Stimulated activated memory B cell treated with anti-CD40 and anti-IgM and Interleukin-4, amounts not matched to agents 10 μg/mL and 1 μg/mL and 100 μg/mL, for 72 hours (primary cell): Measurements from ENCODE around the gene GAPVD1.
"Not testable (repeated sequence)": the region's sequence is repeated elsewhere in the genome, so short reads cannot be mapped to it uniquely, and the experiment has no call there.

Source experiments
- ATAC-seq: fragments of 150-1000 bp; cut with Tn5 transposase; 2 replicates; pipeline ENCODE4 v1.10.0; 2021
- H3K27ac Mint-ChIP-seq: one replicate; pipeline ENCODE4 v1.8.0; 2022; ENCODE audit warnings: mild to moderate bottlenecking, mixed read lengths
- H3K27me3 Mint-ChIP-seq: one replicate; pipeline ENCODE4 v1.8.0; 2022; ENCODE audit warnings: mixed read lengths
- H3K36me3 Mint-ChIP-seq: one replicate; pipeline ENCODE4 v1.8.0; 2022; ENCODE audit warnings: mixed read lengths
- H3K4me1 Mint-ChIP-seq: one replicate; pipeline ENCODE4 v1.8.0; 2022; ENCODE audit warnings: mixed read lengths
- H3K4me3 Mint-ChIP-seq: one replicate; pipeline ENCODE4 v1.8.0; 2022; ENCODE audit warnings: mild to moderate bottlenecking, moderate library complexity, mixed read lengths
- H3K9me3 Mint-ChIP-seq: one replicate; pipeline ENCODE4 v1.8.0; 2022; ENCODE audit warnings: mixed read lengths

GAPVD1 gene, protein sequence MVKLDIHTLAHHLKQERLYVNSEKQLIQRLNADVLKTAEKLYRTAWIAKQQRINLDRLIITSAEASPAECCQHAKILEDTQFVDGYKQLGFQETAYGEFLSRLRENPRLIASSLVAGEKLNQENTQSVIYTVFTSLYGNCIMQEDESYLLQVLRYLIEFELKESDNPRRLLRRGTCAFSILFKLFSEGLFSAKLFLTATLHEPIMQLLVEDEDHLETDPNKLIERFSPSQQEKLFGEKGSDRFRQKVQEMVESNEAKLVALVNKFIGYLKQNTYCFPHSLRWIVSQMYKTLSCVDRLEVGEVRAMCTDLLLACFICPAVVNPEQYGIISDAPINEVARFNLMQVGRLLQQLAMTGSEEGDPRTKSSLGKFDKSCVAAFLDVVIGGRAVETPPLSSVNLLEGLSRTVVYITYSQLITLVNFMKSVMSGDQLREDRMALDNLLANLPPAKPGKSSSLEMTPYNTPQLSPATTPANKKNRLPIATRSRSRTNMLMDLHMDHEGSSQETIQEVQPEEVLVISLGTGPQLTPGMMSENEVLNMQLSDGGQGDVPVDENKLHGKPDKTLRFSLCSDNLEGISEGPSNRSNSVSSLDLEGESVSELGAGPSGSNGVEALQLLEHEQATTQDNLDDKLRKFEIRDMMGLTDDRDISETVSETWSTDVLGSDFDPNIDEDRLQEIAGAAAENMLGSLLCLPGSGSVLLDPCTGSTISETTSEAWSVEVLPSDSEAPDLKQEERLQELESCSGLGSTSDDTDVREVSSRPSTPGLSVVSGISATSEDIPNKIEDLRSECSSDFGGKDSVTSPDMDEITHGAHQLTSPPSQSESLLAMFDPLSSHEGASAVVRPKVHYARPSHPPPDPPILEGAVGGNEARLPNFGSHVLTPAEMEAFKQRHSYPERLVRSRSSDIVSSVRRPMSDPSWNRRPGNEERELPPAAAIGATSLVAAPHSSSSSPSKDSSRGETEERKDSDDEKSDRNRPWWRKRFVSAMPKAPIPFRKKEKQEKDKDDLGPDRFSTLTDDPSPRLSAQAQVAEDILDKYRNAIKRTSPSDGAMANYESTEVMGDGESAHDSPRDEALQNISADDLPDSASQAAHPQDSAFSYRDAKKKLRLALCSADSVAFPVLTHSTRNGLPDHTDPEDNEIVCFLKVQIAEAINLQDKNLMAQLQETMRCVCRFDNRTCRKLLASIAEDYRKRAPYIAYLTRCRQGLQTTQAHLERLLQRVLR (N-terminal part only)

DNA sequence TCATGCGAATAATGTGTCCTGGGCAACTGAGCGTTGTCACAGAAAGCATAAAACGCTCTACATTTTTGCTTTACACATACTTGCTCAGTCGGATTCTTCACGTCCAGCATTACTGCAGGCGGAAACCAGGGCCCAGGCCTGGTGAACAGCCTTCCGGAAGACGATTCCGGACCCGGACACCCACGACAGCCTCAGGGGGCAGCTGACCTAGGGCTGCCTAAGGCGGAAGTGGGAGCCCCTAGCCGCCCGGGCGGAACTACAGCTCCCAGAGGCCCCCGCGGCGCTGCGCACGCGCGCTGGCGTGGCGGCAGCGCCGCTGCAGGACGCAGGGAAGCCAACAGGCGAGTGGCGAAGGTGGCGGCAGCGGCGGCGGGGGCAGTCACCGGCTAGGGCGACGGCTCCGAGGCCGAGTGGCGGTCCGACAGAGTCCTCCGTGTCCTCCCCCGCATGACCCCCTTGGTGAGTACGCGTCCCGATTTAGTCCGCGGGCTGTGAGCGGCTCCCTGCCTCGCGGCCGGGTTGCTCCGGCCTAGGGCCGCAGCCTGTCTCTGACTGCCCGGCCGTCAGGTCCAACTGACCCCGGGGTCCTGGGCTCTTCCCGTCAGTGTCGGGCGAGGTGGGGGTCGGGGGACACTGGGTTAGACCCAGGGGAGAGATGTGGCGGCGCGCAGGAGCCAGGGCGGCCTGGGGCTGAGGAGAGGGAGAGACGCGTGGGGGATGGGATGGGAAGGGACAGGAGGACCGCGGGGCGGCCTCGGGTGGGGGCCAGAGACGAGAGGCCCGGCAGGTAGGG is at the start of gene GAPVD1:
GAPVD1 (plus strand) TSS at position 326 of the 793 bp plus-strand sequence. CDS start 37,096 bp downstream, outside the sequence.
- Mint-ChIP-seq H3K36me3 (peaks cover 17% of the 10 kb centered on the region), H3K27ac (peak within 1 kb of the TSS; percentile 96), H3K27me3 (no peaks in the 10 kb centered on the region), H3K4me1 (peaks cover 42% of the 10 kb centered on the region), H3K9me3 (no peaks in the 10 kb centered on the region), H3K4me3 (peak within 1 kb of the TSS; percentile 99)
- ATAC-seq, result peak; percentile 98

GRCh38 chr9:125214186-125214585 is 47.4 kb upstream of the GAPVD1 start:
- no peak overlapping the region for H3K4me3 Mint-ChIP-seq
- H3K36me3 Mint-ChIP-seq, result peaks cover 47% of the 10 kb centered on the region
- no peaks in the 10 kb centered on the region for H3K4me1 Mint-ChIP-seq
- H3K9me3 Mint-ChIP-seq, result no peaks in the 10 kb centered on the region
- H3K27ac Mint-ChIP-seq, result no peak overlapping the region
- no peak for ATAC-seq
- H3K27me3 Mint-ChIP-seq, result no peaks in the 10 kb centered on the region

DNA sequence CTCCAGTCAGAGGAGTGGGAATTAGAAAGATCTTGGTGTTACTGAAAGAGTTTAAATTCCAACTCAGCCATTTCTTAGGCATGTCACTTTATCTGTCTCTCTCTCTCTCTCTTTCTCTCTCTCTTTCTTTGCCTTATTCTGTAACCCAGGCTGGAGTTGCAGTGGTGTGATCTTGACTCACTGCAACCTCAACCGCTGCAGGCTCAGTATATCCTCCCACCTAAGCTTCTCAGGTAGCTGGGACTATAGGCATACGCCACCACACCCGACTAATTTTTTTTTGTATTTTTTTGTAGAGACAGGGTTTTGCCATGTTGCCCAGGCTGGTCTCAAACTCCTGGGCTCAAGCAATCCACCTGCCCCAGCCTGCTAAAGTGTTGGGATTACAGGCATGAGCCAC is 43.0 kb upstream of the GAPVD1 start:
- no peaks in the 10 kb centered on the region for H3K4me1 Mint-ChIP-seq
- H3K27ac Mint-ChIP-seq, result no peak overlapping the region
- H3K36me3 Mint-ChIP-seq, result peaks cover 33% of the 10 kb centered on the region
- H3K4me3 Mint-ChIP-seq, result no peak overlapping the region
- H3K27me3 Mint-ChIP-seq, result no peaks in the 10 kb centered on the region
- H3K9me3 Mint-ChIP-seq, result no peaks in the 10 kb centered on the region
- no peak for ATAC-seq

GRCh38 chr9:125224858-125225257 is 36.8 kb upstream of the GAPVD1 start:
- not testable (repeated sequence) for H3K4me3 Mint-ChIP-seq, ATAC-seq

GRCh38 chr9:125227761-125228160 is 33.9 kb upstream of the GAPVD1 start:
- no peak overlapping the region for H3K4me3 Mint-ChIP-seq
- H3K27me3 Mint-ChIP-seq, result no peaks in the 10 kb centered on the region
- H3K27ac Mint-ChIP-seq, result no peak overlapping the region
- peaks cover 8% of the 10 kb centered on the region for H3K36me3 Mint-ChIP-seq
- no peaks in the 10 kb centered on the region for H3K9me3 Mint-ChIP-seq
- no peaks in the 10 kb centered on the region for H3K4me1 Mint-ChIP-seq
- ATAC-seq, result no peak

More at GRCh38 chr9:125224858-125225257, 36.8 kb upstream of the GAPVD1 start:
- H3K36me3 Mint-ChIP-seq, result peaks cover 11% of the 10 kb centered on the region
- H3K9me3 Mint-ChIP-seq, H3K27me3 Mint-ChIP-seq, H3K27ac Mint-ChIP-seq, H3K4me1 Mint-ChIP-seq: not testable (repeated sequence)

DNA sequence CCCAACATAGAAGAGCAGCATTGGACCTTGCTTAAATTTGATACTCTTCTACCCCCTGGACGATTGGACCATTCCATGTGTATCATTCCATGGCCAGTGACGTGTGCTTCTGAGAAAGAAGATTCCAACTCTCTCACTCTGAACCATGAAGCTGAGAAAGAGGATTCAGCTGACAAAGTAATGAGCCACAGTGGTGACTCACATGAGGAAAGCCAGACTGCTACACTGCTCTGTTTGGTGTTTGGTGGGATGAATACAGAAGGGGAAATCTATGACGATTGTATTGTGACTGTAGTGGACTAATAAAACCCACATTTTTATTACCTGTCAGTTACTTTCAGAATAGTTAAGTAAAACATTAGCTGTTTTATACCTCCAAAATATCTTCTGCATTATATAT is 27.9 kb upstream of the GAPVD1 start:
- H3K4me1 Mint-ChIP-seq, result peaks cover 34% of the 10 kb centered on the region
- ATAC-seq, result no peak
- peaks cover 42% of the 10 kb centered on the region for H3K36me3 Mint-ChIP-seq
- no peaks in the 10 kb centered on the region for H3K27me3 Mint-ChIP-seq
- no peaks in the 10 kb centered on the region for H3K9me3 Mint-ChIP-seq
- no peak overlapping the region for H3K27ac Mint-ChIP-seq
- no peak overlapping the region for H3K4me3 Mint-ChIP-seq

GRCh38 chr9:125234099-125234498 is 27.5 kb upstream of the GAPVD1 start:
- peaks cover 46% of the 10 kb centered on the region for H3K36me3 Mint-ChIP-seq
- not testable (repeated sequence) for H3K27ac Mint-ChIP-seq, ATAC-seq, H3K9me3 Mint-ChIP-seq, H3K4me3 Mint-ChIP-seq, H3K27me3 Mint-ChIP-seq
- H3K4me1 Mint-ChIP-seq, result peaks cover 38% of the 10 kb centered on the region

- peak overlapping the region; percentile 23 for H3K27ac Mint-ChIP-seq
- peaks cover 40% of the 10 kb centered on the region for H3K4me1 Mint-ChIP-seq
- H3K9me3 Mint-ChIP-seq, result no peaks in the 10 kb centered on the region
- H3K36me3 Mint-ChIP-seq, result peaks cover 51% of the 10 kb centered on the region
- ATAC-seq, result no peak
- H3K4me3 Mint-ChIP-seq, result no peak overlapping the region
- H3K27me3 Mint-ChIP-seq, result no peaks in the 10 kb centered on the region
Observed at GRCh38 chr9:125235804-125236519, 25.7 kb upstream of the GAPVD1 start.

GRCh38 chr9:125236520-125237159 is 25.0 kb upstream of the GAPVD1 start:
- H3K9me3 Mint-ChIP-seq, ATAC-seq, H3K27me3 Mint-ChIP-seq: not testable (repeated sequence)
- Mint-ChIP-seq H3K4me3 (peak overlapping the region; percentile 14), H3K27ac (peak overlapping the region; percentile 23), H3K4me1 (peaks cover 40% of the 10 kb centered on the region), H3K36me3 (peaks cover 52% of the 10 kb centered on the region)

DNA sequence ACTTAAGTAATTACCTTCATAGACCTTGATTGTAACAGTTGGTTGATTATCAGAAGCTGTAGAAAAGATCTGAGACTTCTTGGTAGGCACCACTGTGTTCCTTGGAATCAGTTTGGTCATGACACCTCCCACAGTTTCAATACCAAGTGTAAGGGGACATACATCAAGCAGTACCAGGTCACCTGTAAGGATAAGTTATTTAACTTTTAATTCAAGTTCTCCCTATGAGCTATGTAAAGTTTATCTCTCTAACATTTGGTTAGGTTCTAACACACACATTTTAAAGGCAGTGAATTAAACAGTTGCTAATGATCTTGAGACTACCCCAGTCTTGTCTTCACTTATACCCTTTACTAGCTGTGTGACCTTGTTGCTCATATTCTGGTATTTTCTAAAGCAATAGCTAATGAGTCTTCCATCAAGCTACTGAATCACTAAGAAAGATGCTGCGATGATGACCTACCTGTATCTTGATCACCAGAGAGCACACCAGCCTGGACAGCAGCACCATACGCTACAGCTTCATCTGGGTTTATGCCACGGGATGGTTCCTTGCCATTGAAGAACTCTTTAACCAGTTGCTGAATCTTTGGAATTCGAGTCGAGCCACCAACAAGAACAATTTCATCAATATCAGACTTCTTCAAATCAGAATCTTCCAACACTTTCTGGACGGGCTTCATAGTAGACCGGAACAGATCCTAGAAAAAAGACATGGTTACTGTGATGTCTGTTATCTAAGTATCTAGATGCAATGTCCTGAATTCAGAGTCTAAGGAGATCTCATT is 23.3 kb upstream of the GAPVD1 start:
- Mint-ChIP-seq H3K9me3 (no peaks in the 10 kb centered on the region), H3K27me3 (no peaks in the 10 kb centered on the region), H3K36me3 (peaks cover 43% of the 10 kb centered on the region), H3K4me1 (peaks cover 47% of the 10 kb centered on the region), H3K27ac (peak overlapping the region; percentile 93), H3K4me3 (peak overlapping the region; percentile 23)
- ATAC-seq, result no peak

DNA sequence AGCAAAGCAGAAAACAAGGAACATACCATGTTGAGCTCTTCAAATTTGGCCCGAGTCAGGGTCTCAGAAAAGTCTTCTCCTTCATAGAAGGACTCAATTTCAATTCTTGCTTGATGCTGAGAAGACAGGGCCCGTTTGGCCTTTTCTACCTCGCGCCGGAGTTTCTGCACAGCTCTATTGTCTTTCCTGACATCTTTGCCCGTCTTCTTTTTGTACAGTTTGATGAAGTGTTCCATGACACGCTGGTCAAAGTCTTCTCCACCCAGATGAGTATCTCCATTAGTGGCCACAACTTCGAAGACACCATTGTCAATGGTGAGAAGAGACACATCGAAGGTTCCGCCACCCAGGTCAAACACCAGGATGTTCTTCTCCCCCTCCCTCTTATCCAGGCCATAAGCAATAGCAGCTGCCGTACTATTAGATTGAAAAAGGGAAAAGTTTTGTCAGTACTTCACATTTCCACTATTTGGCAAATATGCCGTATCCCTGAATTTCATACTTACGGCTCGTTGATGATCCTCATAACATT is 22.6 kb upstream of the GAPVD1 start:
- Mint-ChIP-seq H3K27me3 (no peaks in the 10 kb centered on the region), H3K9me3 (no peaks in the 10 kb centered on the region), H3K4me1 (peaks cover 47% of the 10 kb centered on the region), H3K27ac (peak overlapping the region; percentile 93), H3K36me3 (peaks cover 38% of the 10 kb centered on the region), H3K4me3 (peak overlapping the region; percentile 99)
- ATAC-seq, result no peak

DNA sequence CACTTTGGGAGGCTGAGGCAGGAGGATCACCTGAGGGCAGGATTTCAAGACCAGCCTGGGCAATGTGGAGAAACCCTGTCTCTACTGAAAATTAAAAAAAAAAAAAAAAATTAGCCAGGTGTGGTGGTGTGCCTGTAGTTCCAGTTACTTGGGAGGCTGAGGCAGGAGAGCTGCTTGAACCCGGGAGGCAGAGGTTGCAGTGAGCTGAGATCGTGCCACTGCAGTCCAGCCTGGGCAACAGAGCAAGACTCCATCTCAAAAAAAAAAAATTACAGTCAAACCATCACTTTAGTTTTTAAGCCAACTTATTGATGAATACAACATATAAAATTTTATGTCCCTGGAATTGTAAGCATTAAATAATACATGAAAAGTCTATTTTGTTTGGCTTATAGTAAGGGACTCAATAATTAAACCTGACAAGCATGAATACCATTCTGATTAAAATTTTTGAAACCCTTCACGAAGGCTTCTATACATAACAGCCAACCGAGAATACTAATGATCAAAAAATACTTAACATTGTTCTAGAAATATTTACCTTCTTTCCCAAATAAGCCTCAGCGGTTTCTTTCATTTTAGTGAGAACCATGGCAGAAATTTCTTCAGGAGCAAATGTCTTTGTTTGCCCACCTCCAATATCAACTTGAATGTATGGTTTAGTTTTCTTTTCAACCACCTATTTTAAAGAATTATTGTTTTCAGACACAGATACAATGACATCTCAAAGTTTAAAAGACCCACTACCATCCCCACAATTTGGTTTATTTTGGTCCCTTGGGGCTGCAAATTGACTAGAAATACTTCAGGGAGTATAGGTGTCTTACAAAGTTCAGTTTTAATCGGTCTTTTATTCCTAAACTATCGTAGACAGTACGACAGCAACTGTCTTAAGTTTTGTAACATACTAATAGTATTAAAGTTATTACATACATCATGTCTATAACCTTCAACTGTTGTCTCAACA is 21.7 kb upstream of the GAPVD1 start:
- no peak for ATAC-seq
- Mint-ChIP-seq H3K4me3 (peak overlapping the region; percentile 99), H3K27ac (peak overlapping the region; percentile 93), H3K27me3 (no peaks in the 10 kb centered on the region), H3K4me1 (peaks cover 46% of the 10 kb centered on the region), H3K36me3 (peaks cover 38% of the 10 kb centered on the region), H3K9me3 (no peaks in the 10 kb centered on the region)
